Stimulated activated CD4-positive, alpha-beta T cell treated with anti-CD3 and anti-CD28 coated beads, Interleukin-2, amount 100 ng/mL, for 24 hours (primary cell): Measurements from ENCODE around the gene ADAMTS20.
"Not testable (repeated sequence)": the region's sequence is repeated elsewhere in the genome, so short reads cannot be mapped to it uniquely, and the experiment has no call there.

Experiments
- DNase-seq, 2 donors: peaks; one replicate each; pipeline ENCODE4 v3.0.0-alpha.2; 2020

The ADAMTS20 gene

GRCh38 chr12:43352001-43352400 is 200.0 kb downstream of the ADAMTS20 start:
- DNase-seq: no peak

DNA sequence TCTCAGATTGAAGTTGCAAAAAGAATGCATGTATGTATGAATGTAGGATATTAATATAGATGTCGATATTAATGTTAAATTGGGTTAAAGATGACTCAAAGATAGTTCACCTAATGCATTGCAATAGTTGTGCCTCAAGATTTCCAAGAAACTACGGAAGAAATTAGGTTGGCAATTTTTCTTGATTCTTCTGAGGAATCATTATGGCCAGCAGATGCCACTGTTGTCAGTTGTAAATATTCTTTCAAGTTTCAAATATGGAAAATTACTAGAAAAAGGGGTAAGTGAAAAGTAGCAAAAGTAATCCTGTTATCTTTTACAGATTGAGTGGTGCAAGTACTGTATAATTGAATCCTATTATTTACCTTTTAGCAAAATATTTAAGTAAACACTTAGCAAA is 202.1 kb downstream of the ADAMTS20 start:
- no peak for DNase-seq

- DNase-seq: no peak
Observed at GRCh38 chr12:43348221-43348620, 203.8 kb downstream of the ADAMTS20 start.

- DNase-seq: no peak
Observed at GRCh38 chr12:43347026-43347425, 205.0 kb downstream of the ADAMTS20 start.

GRCh38 chr12:43345023-43345422 is 207.0 kb downstream of the ADAMTS20 start:
- DNase-seq: no peak

- DNase-seq: not testable (repeated sequence)
Observed at GRCh38 chr12:43341785-43342313, 210.2 kb downstream of the ADAMTS20 start.

GRCh38 chr12:43338848-43339526 is 213.0 kb downstream of the ADAMTS20 start:
- DNase-seq: no peak

GRCh38 chr12:43337571-43338444 is 214.2 kb downstream of the ADAMTS20 start:
- no peak for DNase-seq

DNA sequence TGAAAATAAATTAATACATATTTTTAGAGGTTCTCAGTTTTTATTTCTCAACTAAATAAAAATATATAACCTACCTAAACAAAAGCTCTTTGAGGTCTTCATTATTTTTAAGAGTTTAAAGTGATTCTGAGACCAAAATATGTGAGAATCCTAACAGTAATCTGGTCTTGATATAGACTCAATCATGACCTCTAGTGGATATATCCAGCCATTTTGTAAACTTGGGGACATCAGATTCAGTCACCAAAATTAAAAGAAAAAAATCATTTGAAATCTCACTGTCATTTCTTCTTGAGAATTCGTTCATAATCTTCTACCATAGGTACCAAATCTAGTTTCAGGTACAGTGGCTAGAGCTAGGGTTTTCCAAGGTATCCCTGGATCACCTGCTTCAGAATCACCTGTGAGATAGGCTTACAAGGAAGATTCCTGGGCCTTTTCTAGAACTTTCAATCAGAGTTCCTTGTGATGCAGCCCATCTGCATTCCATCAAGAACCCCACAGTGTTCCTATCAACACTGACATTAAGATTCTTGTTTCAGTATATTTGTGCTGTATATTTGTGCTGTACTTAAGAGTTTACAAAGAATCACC is 214.9 kb downstream of the ADAMTS20 start:
- DNase-seq: no peak

GRCh38 chr12:43333644-43334043 is 218.4 kb downstream of the ADAMTS20 start:
- no peak for DNase-seq

DNA sequence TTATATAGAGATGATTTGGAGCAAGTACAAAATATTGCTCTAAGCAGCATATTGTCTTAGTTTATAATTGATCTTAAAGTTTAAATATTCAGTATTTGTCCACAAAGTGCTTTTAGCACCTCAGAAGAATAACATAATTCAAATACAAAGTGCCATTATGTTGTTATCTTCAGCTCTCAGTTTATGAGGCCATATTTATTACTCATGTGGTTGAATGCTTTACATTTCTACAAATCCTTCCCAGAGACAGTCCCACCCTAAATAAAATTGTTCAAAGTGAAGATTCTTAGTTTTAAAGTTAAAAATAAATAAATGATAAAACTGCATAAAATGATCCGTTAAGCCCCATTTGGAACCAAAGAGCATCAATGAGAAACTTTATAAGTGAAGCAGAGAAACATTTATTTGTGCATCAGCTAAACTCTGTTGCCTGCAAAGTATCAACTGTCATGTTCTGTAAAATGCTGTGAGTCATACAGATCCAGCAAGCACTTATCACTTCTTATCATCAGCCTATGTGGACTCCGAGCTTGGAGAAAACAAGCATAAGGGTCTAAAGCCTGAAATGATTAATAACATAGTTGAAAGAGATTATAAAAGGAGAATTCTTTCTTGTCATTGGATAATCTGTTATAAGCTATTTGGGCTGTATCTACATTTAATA is 218.9 kb downstream of the ADAMTS20 start:
- DNase-seq: no peak

- DNase-seq: no peak
Observed at GRCh38 chr12:43331935-43332334, 220.1 kb downstream of the ADAMTS20 start.

- DNase-seq: no peak
Observed at GRCh38 chr12:43329375-43329774, 222.6 kb downstream of the ADAMTS20 start.

DNA sequence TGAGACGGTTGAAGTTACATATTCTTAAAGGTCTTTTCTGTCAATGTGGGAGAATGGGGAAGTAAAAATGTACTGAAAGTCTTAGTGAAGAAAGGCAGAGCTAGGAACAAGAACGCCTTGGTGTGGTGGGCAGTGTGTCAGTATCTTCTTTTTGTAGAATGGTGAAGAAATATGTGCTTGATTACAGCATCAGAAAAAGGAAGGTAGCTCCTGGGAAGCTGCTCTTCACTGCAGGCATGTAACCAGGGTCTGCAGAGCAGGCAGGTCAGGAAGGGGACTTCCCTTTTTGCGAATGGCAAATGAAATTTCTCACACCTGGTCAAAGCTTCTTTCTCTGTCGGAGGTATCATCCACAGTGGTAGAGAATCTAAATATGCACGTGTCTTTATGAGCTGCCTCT is 226.2 kb downstream of the ADAMTS20 start:
- DNase-seq: no peak

- DNase-seq: no peak
Observed at GRCh38 chr12:43320281-43320680, 231.7 kb downstream of the ADAMTS20 start.

DNA sequence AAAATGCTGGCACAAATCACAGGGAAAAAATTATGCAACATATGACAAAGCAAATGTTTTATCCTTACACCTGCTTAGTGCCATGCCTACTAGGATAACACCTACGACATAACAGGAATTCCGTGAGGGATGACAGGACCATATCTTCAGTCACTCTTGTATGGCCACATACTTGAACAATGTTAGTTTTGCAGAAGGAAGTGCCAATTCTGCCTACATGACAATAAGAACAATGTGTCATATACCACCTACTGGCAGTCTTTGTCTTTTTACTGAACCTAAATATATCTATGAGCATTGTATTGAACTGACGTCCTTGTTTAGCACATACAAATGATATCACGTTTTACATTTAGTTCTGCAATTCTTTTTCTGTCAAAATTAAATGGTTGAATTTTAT is 234.0 kb downstream of the ADAMTS20 start:
- DNase-seq: no peak

GRCh38 chr12:43317156-43317555 is 234.8 kb downstream of the ADAMTS20 start:
- DNase-seq: no peak

DNA sequence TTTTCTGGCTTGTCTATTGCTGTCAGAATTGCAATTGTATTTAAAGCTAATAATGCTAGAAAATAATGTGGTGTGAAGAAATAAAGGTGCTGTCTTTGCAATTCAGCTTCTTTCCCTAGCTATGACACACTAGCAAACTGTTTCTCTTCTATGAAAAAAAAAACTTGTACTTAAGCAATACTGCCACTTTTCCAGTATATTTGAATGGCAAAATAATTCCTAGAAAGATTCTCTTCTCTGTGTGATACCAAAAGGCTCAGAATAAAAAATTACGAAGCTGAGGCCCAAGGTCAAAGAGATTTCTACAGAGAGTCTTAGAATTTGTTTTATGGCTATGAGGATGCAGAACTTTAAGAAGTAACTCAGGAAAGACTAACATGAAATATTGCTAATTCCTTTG is 235.5 kb downstream of the ADAMTS20 start:
- no peak for DNase-seq

DNA sequence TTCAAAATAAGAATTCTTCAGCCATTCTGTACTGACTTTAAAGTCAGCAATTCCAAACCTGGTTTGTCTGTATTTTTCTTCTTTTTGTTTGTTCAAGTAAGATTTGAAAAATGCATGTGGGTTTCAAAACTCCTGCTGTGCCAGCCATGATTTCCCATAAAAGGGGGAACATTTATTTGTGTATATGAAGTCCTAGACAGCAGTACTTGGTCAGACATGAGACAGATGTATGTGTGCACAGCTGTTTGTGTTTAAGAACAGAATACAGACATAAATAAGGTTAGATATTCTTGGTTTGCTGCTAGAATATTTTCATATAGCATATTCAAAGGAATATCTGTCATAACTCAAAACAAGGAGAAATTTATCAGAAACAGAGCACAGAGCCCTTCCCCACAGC is 236.0 kb downstream of the ADAMTS20 start:
- DNase-seq: no peak

DNA sequence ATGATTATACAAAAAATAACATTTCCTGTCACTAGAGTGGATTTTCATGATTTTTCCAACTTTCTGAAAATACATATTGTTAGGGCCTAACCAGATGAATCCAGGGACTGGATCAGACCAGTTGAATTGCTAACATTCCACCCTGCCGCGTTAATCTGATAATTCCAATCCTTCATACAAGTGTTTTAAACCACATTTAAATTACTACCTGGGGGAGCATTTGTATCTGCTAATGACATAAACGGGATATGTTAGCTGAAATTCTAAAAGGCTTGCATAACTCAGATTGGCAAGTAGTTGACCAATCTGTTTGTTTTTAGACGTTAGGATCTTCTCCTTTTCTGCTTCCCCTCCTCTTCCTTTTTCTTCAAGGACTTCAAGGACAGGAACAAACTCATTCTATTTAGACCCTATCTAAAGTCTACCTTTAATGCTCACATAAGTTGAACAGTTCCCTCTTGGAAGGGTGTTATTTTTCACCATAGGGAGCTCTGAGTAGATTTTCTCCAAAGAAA is 239.0 kb downstream of the ADAMTS20 start:
- DNase-seq: no peak

- DNase-seq: no peak
Observed at GRCh38 chr12:43310596-43310995, 241.4 kb downstream of the ADAMTS20 start.

GRCh38 chr12:43309959-43310358 is 242.0 kb downstream of the ADAMTS20 start:
- no peak for DNase-seq

DNA sequence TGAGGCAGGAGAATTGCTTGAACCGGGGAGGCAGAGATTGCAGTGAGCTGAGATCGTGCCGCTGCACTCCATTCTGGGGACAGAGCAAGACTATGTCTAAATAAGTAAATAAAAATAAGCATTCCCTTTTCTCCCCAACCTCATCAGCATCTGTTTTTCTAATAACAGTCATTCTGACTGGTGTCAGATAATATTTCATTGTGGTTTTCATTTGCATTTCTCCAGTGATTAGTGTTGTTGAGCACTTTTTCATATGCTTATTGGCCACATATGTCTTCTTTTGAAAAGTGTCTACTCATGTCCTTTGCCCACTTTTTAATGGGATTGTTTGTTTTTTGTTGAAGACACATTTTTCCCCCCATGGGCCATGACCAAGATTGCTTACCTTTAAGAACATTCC is 243.2 kb downstream of the ADAMTS20 start:
- DNase-seq: no peak
